K562 (cell line): ENCODE results near the gene F2RL2. TPM values are rescaled to one million over a fixed set of nuclear protein-coding genes. Genes with fewer than 3 reads are reported as not detected.
A peak's percentile ranks its signal among the peaks of the same experiment; 100 is the strongest.

Source experiments
- COPS2 ChIP-seq: fragments of 450-650 bp; conservative IDR thresholded peaks from 2 replicates; pipeline ENCODE4 v1.6.1; 2016; ENCODE audit warnings: mild to moderate bottlenecking, moderate library complexity
- DMBX1 ChIP-seq: fragments of 250-450 bp; sonication (Bioruptor Pico); IDR thresholded peaks from 2 replicates; pipeline ENCODE4 v1.8.0; 2022; ENCODE audit warnings: inconsistent platforms, mild to moderate bottlenecking, moderate library complexity, borderline replicate concordance
- EP300 ChIP-seq: IDR thresholded peaks from 2 replicates; pipeline ENCODE4 v1.6.1; 2012; ENCODE audit warnings: low read length, improper control_type of control experiment
- GTF2F1 ChIP-seq: IDR thresholded peaks from 2 replicates; pipeline ENCODE4 v1.6.1; 2011; ENCODE audit warnings: low read depth, low read length, improper control_type of control experiment
- HEY1 ChIP-seq: fragments of 250-450 bp; sonication (Bioruptor Pico); IDR thresholded peaks from 2 replicates; pipeline ENCODE4 v1.5.0; 2020; ENCODE audit warnings: mild to moderate bottlenecking, moderate library complexity, borderline replicate concordance
- MECOM ChIP-seq: fragments of 250-450 bp; sonication (Bioruptor Pico); IDR thresholded peaks from 2 replicates; pipeline ENCODE4 v1.8.0; 2022; ENCODE audit warnings: inconsistent platforms
- RB1 ChIP-seq: fragments of 450-650 bp; IDR thresholded peaks from 2 replicates; pipeline ENCODE4 v1.6.1; 2017; ENCODE audit warnings: low read depth, mild to moderate bottlenecking
- RBM25 ChIP-seq: fragments of 200-400 bp; formaldehyde crosslinking; IDR thresholded peaks from 2 replicates; pipeline ENCODE4 v1.6.1; 2018; ENCODE audit warnings: low read length, low read depth, moderate library complexity; ENCODE audit not compliant: severe bottlenecking
- RFX1 ChIP-seq: fragments of 450-650 bp; IDR thresholded peaks from 2 replicates; pipeline ENCODE4 v1.6.1; 2016; ENCODE audit warnings: mild to moderate bottlenecking, moderate library complexity
- SETDB1 ChIP-seq: IDR thresholded peaks from one replicate; pipeline ENCODE4 v1.6.1; 2012; ENCODE audit warnings: low read length, control low read depth, inconsistent platforms
- SNRNP70 ChIP-seq: fragments of 200-400 bp; formaldehyde crosslinking; optimal IDR thresholded peaks from 2 replicates; pipeline ENCODE3; 2017; ENCODE audit warnings: low read depth, low read length
- U2AF2 ChIP-seq: fragments of 200-400 bp; formaldehyde crosslinking; optimal IDR thresholded peaks from 2 replicates; pipeline ENCODE3; 2017; ENCODE audit warnings: low read depth, mild to moderate bottlenecking, low read length
- ZFP30 ChIP-seq: fragments of 250-450 bp; sonication (Bioruptor Pico); IDR thresholded peaks from 2 replicates; pipeline ENCODE4 v1.8.0; 2022; ENCODE audit warnings: moderate library complexity, mild to moderate bottlenecking, inconsistent platforms, borderline replicate concordance
- ZKSCAN1 ChIP-seq: fragments of 150-350 bp; IDR thresholded peaks from 2 replicates; pipeline ENCODE4 v1.6.1; 2016; ENCODE audit warnings: low read depth, low read length
- ZNF146 ChIP-seq: IDR thresholded peaks from one replicate; pipeline ENCODE4 v1.6.1; 2018; ENCODE audit warnings: missing compliant biosample characterization; ENCODE audit not compliant: unreplicated experiment
- ZNF354B ChIP-seq: fragments of 250-450 bp; sonication (Bioruptor Pico); IDR thresholded peaks from 2 replicates; pipeline ENCODE4 v1.4.0; 2020
- ZNF518B ChIP-seq: fragments of 250-450 bp; sonication (Bioruptor Pico); IDR thresholded peaks from 2 replicates; pipeline ENCODE4 v1.5.0; 2021; ENCODE audit warnings: mild to moderate bottlenecking, moderate library complexity
- ZZZ3 ChIP-seq: fragments of 450-650 bp; IDR thresholded peaks from 2 replicates; pipeline ENCODE4 v1.6.1; 2016; ENCODE audit warnings: antibody characterized with exemption, mild to moderate bottlenecking, moderate library complexity
- polyA plus RNA-seq, 8 experiments: library from polyadenylated mRNA; depleted of rRNA in 4 of 8; stranded (reverse) in 5 of 8; unstranded in 3 of 8; fragments of >200 nt; fragmentation: Nextera tagmentation in 2 of 8; fragmentation: Illumina TruSeq in 1 of 8; extraction: Ambion mirVana in 2 of 8; extraction: Trizol in 1 of 8; gene quantifications; 2 replicates each; pipeline versions ENCODE4 v1.2.1 to v1.2.3, GENCODE V29; 2011 to 2014; ENCODE audit warnings: inconsistent platforms in 1 of 8, missing spikeins in 1 of 8
- total RNA-seq, 7 experiments: library from RNA; depleted of rRNA in 6 of 7; stranded (reverse); fragments of >200 nt in 6 of 7; fragmentation: Illumina TruSeq in 2 of 7; extraction: Trizol in 2 of 7; gene quantifications; 2 replicates each; pipeline versions ENCODE4 v1.2.1 to v1.2.3, GENCODE V29; 2011 to 2021; ENCODE audit warnings: low replicate concordance in 1 of 7
- TF ChIP-seq, protein P1 (sequence below): IDR thresholded peaks from 3 replicates; pipeline ENCODE4 v1.6.1; 2011; ENCODE audit warnings: borderline replicate concordance, mild to moderate bottlenecking, moderate library complexity; ENCODE audit not compliant: insufficient read length; ENCODE audit errors: extremely low read depth
- TF ChIP-seq, protein P2 (sequence below), 2 experiments: fragments of 450-650 bp in 1 of 2; sonication (generic) in 1 of 2; formaldehyde crosslinking in 1 of 2; IDR thresholded peaks in 1 of 2; conservative IDR thresholded peaks in 1 of 2; 2 replicates each; pipeline versions ENCODE4 v1.6.1 to v1.8.1; 2016 to 2023; ENCODE audit warnings: mild to moderate bottlenecking in 2 of 2, moderate library complexity in 2 of 2, inconsistent platforms in 1 of 2, missing genetic modification reagents in 1 of 2
- TF ChIP-seq, protein P3 (sequence below): fragments of 200-800 bp; sonication (Bioruptor generic); IDR thresholded peaks from 2 replicates; pipeline ENCODE4 v1.6.1; 2017; ENCODE audit warnings: missing genetic modification characterization, missing compliant biosample characterization

Gene F2RL2
- total and polyA plus RNA-seq, 9 of the 15 experiments (the other 6 are each of a cell fraction or from before 2014, with no cell fraction given), result 0.03 to 0.12 (median 0.06) TPM; not detected in 3

DNA sequence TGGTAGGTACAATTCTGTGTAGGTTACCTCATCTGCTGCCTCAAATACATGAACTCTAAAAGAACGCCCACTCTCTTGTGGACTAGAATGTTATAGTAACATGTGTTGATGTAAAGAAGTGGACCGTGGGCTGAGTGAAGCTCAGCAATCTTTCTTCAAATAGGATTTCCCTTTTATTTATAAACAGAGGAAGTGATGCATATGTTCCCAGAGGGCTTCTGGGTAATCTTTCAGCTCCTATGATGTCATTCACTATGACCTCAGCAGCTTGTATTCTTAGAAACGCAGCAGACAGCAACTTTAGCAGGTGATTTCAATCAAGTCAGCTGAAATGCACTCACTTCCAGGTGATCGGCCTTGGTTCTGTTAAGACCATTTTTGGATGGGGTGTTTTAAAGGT lies 14.4 kb downstream of the F2RL2 start (continued):
- no peak for TF ChIP-seq ZZZ3
- no peak for TF ChIP-seq U2AF2
- TF ChIP-seq ZKSCAN1, result no peak
- TF ChIP-seq ZNF146 (CRISPR knock-in tag), result no peak
- TF ChIP-seq ZNF518B (CRISPR knock-in tag), result no peak
- TF ChIP-seq RB1, result no peak
- TF ChIP-seq, protein P1, sequence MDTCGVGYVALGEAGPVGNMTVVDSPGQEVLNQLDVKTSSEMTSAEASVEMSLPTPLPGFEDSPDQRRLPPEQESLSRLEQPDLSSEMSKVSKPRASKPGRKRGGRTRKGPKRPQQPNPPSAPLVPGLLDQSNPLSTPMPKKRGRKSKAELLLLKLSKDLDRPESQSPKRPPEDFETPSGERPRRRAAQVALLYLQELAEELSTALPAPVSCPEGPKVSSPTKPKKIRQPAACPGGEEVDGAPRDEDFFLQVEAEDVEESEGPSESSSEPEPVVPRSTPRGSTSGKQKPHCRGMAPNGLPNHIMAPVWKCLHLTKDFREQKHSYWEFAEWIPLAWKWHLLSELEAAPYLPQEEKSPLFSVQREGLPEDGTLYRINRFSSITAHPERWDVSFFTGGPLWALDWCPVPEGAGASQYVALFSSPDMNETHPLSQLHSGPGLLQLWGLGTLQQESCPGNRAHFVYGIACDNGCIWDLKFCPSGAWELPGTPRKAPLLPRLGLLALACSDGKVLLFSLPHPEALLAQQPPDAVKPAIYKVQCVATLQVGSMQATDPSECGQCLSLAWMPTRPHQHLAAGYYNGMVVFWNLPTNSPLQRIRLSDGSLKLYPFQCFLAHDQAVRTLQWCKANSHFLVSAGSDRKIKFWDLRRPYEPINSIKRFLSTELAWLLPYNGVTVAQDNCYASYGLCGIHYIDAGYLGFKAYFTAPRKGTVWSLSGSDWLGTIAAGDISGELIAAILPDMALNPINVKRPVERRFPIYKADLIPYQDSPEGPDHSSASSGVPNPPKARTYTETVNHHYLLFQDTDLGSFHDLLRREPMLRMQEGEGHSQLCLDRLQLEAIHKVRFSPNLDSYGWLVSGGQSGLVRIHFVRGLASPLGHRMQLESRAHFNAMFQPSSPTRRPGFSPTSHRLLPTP, result no peak
- TF ChIP-seq EP300, result 0 out of 2 replicates have a peak, but pooled peaks have one; percentile 7
- no peak for TF ChIP-seq ZNF354B (CRISPR knock-in tag)
- TF ChIP-seq GTF2F1, result no peak
- TF ChIP-seq, protein P2, sequence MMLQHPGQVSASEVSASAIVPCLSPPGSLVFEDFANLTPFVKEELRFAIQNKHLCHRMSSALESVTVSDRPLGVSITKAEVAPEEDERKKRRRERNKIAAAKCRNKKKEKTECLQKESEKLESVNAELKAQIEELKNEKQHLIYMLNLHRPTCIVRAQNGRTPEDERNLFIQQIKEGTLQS (IDR thresholded peaks at IDR 0.05), result peak; percentile 92
- TF ChIP-seq, protein P2 (CRISPR knock-in tag; conservative IDR thresholded peaks at IDR 0.05), result no peak
- TF ChIP-seq, protein P3, sequence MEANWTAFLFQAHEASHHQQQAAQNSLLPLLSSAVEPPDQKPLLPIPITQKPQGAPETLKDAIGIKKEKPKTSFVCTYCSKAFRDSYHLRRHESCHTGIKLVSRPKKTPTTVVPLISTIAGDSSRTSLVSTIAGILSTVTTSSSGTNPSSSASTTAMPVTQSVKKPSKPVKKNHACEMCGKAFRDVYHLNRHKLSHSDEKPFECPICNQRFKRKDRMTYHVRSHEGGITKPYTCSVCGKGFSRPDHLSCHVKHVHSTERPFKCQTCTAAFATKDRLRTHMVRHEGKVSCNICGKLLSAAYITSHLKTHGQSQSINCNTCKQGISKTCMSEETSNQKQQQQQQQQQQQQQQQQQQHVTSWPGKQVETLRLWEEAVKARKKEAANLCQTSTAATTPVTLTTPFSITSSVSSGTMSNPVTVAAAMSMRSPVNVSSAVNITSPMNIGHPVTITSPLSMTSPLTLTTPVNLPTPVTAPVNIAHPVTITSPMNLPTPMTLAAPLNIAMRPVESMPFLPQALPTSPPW (CRISPR knock-in tag), result no peak
- no peak for TF ChIP-seq COPS2
- no peak for TF ChIP-seq SNRNP70
- no peak for TF ChIP-seq HEY1 (CRISPR knock-in tag)
- TF ChIP-seq RFX1, result no peak
- peak; percentile 34; the same call in 1 of the 2 replicates for TF ChIP-seq DMBX1 (CRISPR knock-in tag)
- no peak for TF ChIP-seq ZFP30 (CRISPR knock-in tag)
- TF ChIP-seq SETDB1, result no peak
- TF ChIP-seq RBM25, result no peak
- TF ChIP-seq MECOM (CRISPR knock-in tag), result no peak
